Gastroesophageal sphincter (tissue), 4 donors: ENCODE results near the gene NR3C2. TPM values are rescaled to one million over a fixed set of nuclear protein-coding genes. Genes with fewer than 3 reads are reported as not detected.

Experiments used
- ATAC-seq: fragments of 150-250 bp; one replicate; pipeline ENCODE4 v1.9.1; 2016; ENCODE audit warnings: mild to moderate bottlenecking, moderate library complexity
- H3K27ac ChIP-seq, 4 donors: fragments of 200-600 bp; sonication (generic) in 3 of 4; 1 replicate in 3 of 4; 2 replicates in 1 of 4; pipeline ENCODE4 v1.5.1; 2016 to 2019
- H3K27me3 ChIP-seq: fragments of 200-600 bp; sonication (generic); one replicate; pipeline ENCODE4 v1.5.1; 2019
- H3K36me3 ChIP-seq, 2 donors: fragments of 200-600 bp; sonication (generic); one replicate each; pipeline ENCODE4 v1.5.1; 2019; ENCODE audit warnings: control low read depth in 1 of 2
- H3K4me1 ChIP-seq, 3 donors: fragments of 200-600 bp; sonication (generic); 1 replicate in 2 of 3; 2 replicates in 1 of 3; pipeline ENCODE4 v1.5.1; 2016 to 2019; ENCODE audit warnings: control low read depth in 2 of 3
- H3K4me3 ChIP-seq, 2 donors: fragments of 200-600 bp; sonication (generic); one replicate each; pipeline ENCODE4 v1.5.1; 2019; ENCODE audit warnings: mild to moderate bottlenecking in 1 of 2, moderate library complexity in 1 of 2
- H3K9me3 ChIP-seq, 3 donors: fragments of 200-600 bp; sonication (generic); one replicate each; pipeline ENCODE4 v1.5.1; 2017 to 2019; ENCODE audit warnings: control low read depth in 2 of 3
- EP300 ChIP-seq: sonication (generic); formaldehyde crosslinking; IDR thresholded peaks from one replicate; pipeline ENCODE4 v1.6.1; 2017; ENCODE audit warnings: antibody characterized with exemption, mild to moderate bottlenecking
- POLR2A ChIP-seq, 2 donors: fragments of 450-650 bp; IDR thresholded peaks; one replicate each; pipeline ENCODE4 v1.6.1; 2017; ENCODE audit warnings: antibody characterized with exemption in 2 of 2, mild to moderate bottlenecking in 2 of 2, moderate library complexity in 1 of 2
- POLR2AphosphoS5 ChIP-seq: sonication (generic); formaldehyde crosslinking; IDR thresholded peaks from one replicate; pipeline ENCODE4 v1.6.1; 2017; ENCODE audit warnings: antibody characterized with exemption
- WGBS, 2 donors: methylation state at CpG; one replicate each; pipeline ENCODE4 v1.1.5; 2018; ENCODE audit warnings: low coverage in 1 of 2; 5-methylcytosine and 5-hydroxymethylcytosine counted together
- total RNA-seq, 4 donors: library from RNA; depleted of rRNA; stranded (reverse); fragments of >200 nt; gene quantifications; one replicate each; pipeline ENCODE4 v1.1.0, GENCODE V29; 2016
- TF ChIP-seq, protein P1 (sequence below), 4 experiments: fragments of 200-600 bp in 2 of 4; fragments of 450-650 bp in 2 of 4; sonication (generic) in 1 of 4; IDR thresholded peaks; one replicate each; pipeline ENCODE4 v1.5.1; 2017 to 2019; ENCODE audit warnings: antibody characterized with exemption in 4 of 4, mild to moderate bottlenecking in 2 of 4, moderate library complexity in 2 of 4

Gene NR3C2
- total RNA-seq, 4 donors from 2014 or later = 11.6 to 15.9 (median 13.9) TPM

DNA sequence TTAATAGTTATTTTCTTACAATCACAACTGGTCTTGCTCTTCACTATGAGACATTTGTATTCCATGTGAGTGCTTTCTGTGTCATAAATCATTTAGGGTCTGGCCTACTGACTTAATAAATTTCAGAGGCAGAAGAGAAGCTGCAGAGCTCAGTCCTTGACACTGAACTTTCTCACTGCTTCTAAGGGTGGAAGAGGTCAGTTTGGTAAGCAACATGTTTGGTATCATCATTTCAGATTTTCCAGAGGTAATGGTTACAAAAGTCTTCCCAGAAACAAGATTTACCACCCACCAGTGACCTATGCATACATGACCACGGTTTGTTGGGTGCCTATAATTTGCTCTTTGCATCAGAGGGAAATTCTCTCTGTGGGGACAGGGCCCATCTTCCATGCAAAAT lies 148.6 kb downstream of the NR3C2 start:
- 89 to 100% methylated on average over 1 of the region's 1 CpG for WGBS, 2 donors
- no peaks in the 10 kb centered on the region for H3K9me3 ChIP-seq
- TF ChIP-seq, protein P1, sequence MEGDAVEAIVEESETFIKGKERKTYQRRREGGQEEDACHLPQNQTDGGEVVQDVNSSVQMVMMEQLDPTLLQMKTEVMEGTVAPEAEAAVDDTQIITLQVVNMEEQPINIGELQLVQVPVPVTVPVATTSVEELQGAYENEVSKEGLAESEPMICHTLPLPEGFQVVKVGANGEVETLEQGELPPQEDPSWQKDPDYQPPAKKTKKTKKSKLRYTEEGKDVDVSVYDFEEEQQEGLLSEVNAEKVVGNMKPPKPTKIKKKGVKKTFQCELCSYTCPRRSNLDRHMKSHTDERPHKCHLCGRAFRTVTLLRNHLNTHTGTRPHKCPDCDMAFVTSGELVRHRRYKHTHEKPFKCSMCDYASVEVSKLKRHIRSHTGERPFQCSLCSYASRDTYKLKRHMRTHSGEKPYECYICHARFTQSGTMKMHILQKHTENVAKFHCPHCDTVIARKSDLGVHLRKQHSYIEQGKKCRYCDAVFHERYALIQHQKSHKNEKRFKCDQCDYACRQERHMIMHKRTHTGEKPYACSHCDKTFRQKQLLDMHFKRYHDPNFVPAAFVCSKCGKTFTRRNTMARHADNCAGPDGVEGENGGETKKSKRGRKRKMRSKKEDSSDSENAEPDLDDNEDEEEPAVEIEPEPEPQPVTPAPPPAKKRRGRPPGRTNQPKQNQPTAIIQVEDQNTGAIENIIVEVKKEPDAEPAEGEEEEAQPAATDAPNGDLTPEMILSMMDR (IDR thresholded peaks at IDR 0.05) = no peak
- TF ChIP-seq POLR2A (IDR thresholded peaks at IDR 0.05) = no peak
- no peak for TF ChIP-seq EP300
- TF ChIP-seq POLR2AphosphoS5 = no peak
- no peak overlapping the region for H3K27ac ChIP-seq
- no peaks in the 10 kb centered on the region for H3K27me3 ChIP-seq
- H3K4me3 ChIP-seq = no peak overlapping the region
- no peaks in the 10 kb centered on the region for H3K36me3 ChIP-seq
- ATAC-seq = no peak
- H3K4me1 ChIP-seq = peaks cover 0 to 11% (median 0%) of the 10 kb centered on the region in 3 donors

DNA sequence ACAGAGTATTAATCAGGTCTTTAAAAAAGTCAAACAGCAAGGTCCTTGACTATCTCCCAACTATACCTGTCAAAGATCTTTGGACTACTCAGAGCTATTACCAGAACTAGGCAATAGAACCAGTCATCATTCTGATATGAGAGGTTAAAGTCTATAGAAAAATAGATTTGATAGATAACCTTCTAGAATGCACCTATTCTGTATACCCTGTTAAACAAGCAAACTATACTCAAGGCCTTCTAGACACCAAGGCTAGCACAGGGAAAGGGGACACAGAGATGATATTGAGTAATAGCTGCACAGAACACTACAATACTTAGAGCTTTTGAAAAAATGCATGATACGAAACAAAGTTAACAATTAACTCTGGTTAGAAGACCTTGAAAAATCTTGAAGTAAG lies 149.5 kb downstream of the NR3C2 start:
- Histone ChIP-seq H3K36me3 (no peaks in the 10 kb centered on the region), H3K27ac (no peak overlapping the region), H3K4me1 (peaks cover 0 to 19% (median 0%) of the 10 kb centered on the region in 3 donors), H3K27me3 (no peaks in the 10 kb centered on the region), H3K9me3 (no peaks in the 10 kb centered on the region), H3K4me3 (no peak overlapping the region)
- 75 to 100% methylated on average over 1 of the region's 1 CpG for WGBS, 2 donors
- TF ChIP-seq POLR2A (IDR thresholded peaks at IDR 0.05) (no peak), EP300 (no peak), POLR2AphosphoS5 (no peak)
- TF ChIP-seq, protein P1 (IDR thresholded peaks at IDR 0.05) = no peak
- ATAC-seq = no peak

DNA sequence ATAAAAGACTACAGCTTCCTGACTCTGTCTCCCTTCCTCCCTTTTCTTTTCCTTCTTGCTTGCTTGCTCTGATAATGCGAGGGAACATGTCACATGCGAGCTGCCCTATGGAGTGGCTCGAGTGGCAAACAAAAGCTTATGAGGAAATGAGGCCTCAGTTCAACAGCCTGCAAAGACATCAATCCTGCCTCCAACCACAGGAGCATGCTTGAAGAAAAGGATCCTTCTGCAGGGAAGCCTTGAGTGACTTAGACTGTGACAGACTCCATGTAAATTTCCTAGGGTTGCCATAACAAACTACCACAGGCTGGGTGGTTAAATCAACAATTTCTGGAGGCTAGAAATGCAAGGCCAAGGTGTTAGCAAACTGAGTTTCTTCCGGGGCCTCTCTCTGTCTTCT lies 152.5 kb downstream of the NR3C2 start:
- TF ChIP-seq, protein P1 (IDR thresholded peaks at IDR 0.05) = no peak
- TF ChIP-seq POLR2AphosphoS5 = no peak
- TF ChIP-seq POLR2A (IDR thresholded peaks at IDR 0.05) = no peak
- TF ChIP-seq EP300 = no peak
- H3K27me3 ChIP-seq = no peaks in the 10 kb centered on the region
- H3K4me3 ChIP-seq = no peak overlapping the region
- 63 to 86% methylated on average over 2 to 4 of the region's 4 CpGs for WGBS, 2 donors
- ATAC-seq = no peak
- no peaks in the 10 kb centered on the region for H3K36me3 ChIP-seq
- H3K9me3 ChIP-seq = no peaks in the 10 kb centered on the region
- H3K27ac ChIP-seq = no peak overlapping the region
- H3K4me1 ChIP-seq = peaks cover 0 to 28% (median 0%) of the 10 kb centered on the region in 3 donors

DNA sequence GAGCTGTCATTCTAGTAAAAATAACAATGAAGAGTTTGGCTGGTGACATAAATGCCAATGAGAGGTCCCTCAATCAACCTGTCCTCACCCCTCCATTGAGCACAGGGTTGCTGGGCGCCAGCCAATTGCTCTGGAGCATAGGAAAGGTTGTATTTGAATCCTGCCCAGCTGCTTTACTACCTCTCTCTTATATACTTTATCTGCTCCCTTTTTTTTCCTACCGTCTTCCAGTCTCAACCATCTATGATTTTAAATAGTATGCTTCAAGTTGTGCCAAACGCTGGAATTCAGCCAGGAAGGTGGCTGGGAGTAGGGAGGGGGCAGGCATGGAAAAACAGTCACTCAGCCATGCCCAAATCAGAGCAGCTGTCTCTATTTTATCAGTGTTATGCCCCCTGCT lies 153.8 kb downstream of the NR3C2 start:
- no peaks in the 10 kb centered on the region for H3K9me3 ChIP-seq
- 20 to 46% methylated on average over 1 to 3 of the region's 3 CpGs for WGBS, 2 donors
- no peaks in the 10 kb centered on the region for H3K27me3 ChIP-seq
- H3K36me3 ChIP-seq = no peaks in the 10 kb centered on the region
- TF ChIP-seq, protein P1 (IDR thresholded peaks at IDR 0.05) = no peak
- TF ChIP-seq EP300 = no peak
- no peak for TF ChIP-seq POLR2A (IDR thresholded peaks at IDR 0.05)
- TF ChIP-seq POLR2AphosphoS5 = no peak
- ATAC-seq = no peak
- H3K27ac ChIP-seq = no peak overlapping the region
- peaks cover 0 to 41% (median 0%) of the 10 kb centered on the region in 3 donors for H3K4me1 ChIP-seq
- no peak overlapping the region for H3K4me3 ChIP-seq

DNA sequence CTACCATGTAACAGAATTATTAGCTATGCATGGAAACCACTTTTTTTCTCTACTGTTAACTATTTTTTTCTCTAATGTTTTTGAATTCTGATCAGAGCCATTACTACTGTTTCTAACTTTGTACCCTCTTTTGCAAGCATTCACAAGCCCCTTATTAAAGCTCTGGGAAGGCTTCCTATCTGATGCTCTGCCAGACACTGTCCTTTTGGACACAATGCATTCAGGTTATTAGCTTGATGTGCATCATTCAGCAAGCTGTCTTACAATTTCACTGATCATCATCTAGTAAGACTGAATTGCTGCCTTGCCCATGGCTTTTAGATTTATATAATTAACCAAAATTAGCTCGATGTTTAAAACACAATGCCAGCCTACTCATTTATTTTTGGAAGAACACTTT lies 155.1 kb downstream of the NR3C2 start:
- Histone ChIP-seq H3K9me3 (no peaks in the 10 kb centered on the region), H3K4me3 (no peak overlapping the region), H3K27me3 (no peaks in the 10 kb centered on the region), H3K4me1 (peaks cover 0 to 54% (median 0%) of the 10 kb centered on the region in 3 donors), H3K27ac (no peak overlapping the region), H3K36me3 (no peaks in the 10 kb centered on the region)
- TF ChIP-seq POLR2AphosphoS5 (no peak), EP300 (no peak), POLR2A (IDR thresholded peaks at IDR 0.05) (no peak)
- TF ChIP-seq, protein P1 (IDR thresholded peaks at IDR 0.05) = no peak
- ATAC-seq = no peak
- WGBS, 2 donors = 22 to 36% methylated on average over 1 of the region's 1 CpG
